Glutamatergic neuron (in vitro differentiated cells): ENCODE results near the gene SBNO1. TPM values are rescaled to one million over a fixed set of nuclear protein-coding genes. Genes with fewer than 3 reads are reported as not detected.
A peak's percentile ranks its signal among the peaks of the same experiment; 100 is the strongest.

Experiments used
- DNase-seq: peaks from one replicate; pipeline ENCODE4 v3.0.0; 2022
- H3K27ac Mint-ChIP-seq: one replicate; pipeline ENCODE4 v1.8.0; 2020; ENCODE audit warnings: mild to moderate bottlenecking, mixed read lengths, inconsistent platforms; ENCODE audit not compliant: unreplicated experiment
- H3K27me3 Mint-ChIP-seq: one replicate; pipeline ENCODE4 v1.8.0; 2020; ENCODE audit warnings: mild to moderate bottlenecking, moderate library complexity, mixed read lengths, inconsistent platforms; ENCODE audit not compliant: unreplicated experiment
- H3K36me3 Mint-ChIP-seq: one replicate; pipeline ENCODE4 v1.8.0; 2020; ENCODE audit warnings: mild to moderate bottlenecking, mixed read lengths, inconsistent platforms; ENCODE audit not compliant: unreplicated experiment
- H3K4me1 Mint-ChIP-seq: one replicate; pipeline ENCODE4 v1.8.0; 2020; ENCODE audit warnings: mild to moderate bottlenecking, low read depth, mixed read lengths, inconsistent platforms; ENCODE audit not compliant: unreplicated experiment
- H3K4me3 Mint-ChIP-seq: one replicate; pipeline ENCODE4 v1.8.0; 2020; ENCODE audit warnings: mild to moderate bottlenecking, mixed read lengths, inconsistent platforms; ENCODE audit not compliant: unreplicated experiment
- H3K9me3 Mint-ChIP-seq: one replicate; pipeline ENCODE4 v1.8.0; 2020; ENCODE audit warnings: mild to moderate bottlenecking, moderate library complexity, mixed read lengths, inconsistent platforms; ENCODE audit not compliant: unreplicated experiment
- CTCF ChIP-seq: fragments of 200-600 bp; sonication (generic); IDR thresholded peaks from one replicate; pipeline ENCODE4 v1.5.0; 2021; ENCODE audit not compliant: partially characterized antibody, unreplicated experiment
- total RNA-seq: library from RNA; stranded (reverse); fragmentation: NEBNext Ultra II Directional; extraction: Animal tissue kit (Norgen Biotek cat#: 25700); gene quantifications from one replicate; pipeline ENCODE4 v1.2.1, GENCODE V29; 2021; ENCODE audit not compliant: unreplicated experiment

Gene SBNO1
- total RNA-seq, 1 donor from 2014 or later, result 50.9 TPM

GRCh38 chr12:123270214-123271000 lies 94.2 kb downstream of the SBNO1 start:
- peaks cover 21% of the 10 kb centered on the region for H3K27me3 Mint-ChIP-seq
- no peaks in the 10 kb centered on the region for H3K36me3 Mint-ChIP-seq
- peak; percentile 37 for DNase-seq

GRCh38 chr12:123269896-123270213 lies 94.8 kb downstream of the SBNO1 start:
- H3K9me3 Mint-ChIP-seq, result peaks cover 23% of the 10 kb centered on the region
- peaks cover 24% of the 10 kb centered on the region for H3K4me1 Mint-ChIP-seq
- peaks cover 21% of the 10 kb centered on the region for H3K27me3 Mint-ChIP-seq
- TF ChIP-seq CTCF, result peak; percentile 36
- no peaks in the 10 kb centered on the region for H3K36me3 Mint-ChIP-seq
- no peak for DNase-seq
- H3K27ac Mint-ChIP-seq, result peak overlapping the region; percentile 99
- peak overlapping the region; percentile 95 for H3K4me3 Mint-ChIP-seq

More at GRCh38 chr12:123270214-123271000, 94.2 kb downstream of the SBNO1 start:
- Mint-ChIP-seq H3K4me3 (peak overlapping the region; percentile 95), H3K27ac (peak overlapping the region; percentile 99), H3K9me3 (peaks cover 23% of the 10 kb centered on the region), H3K4me1 (peaks cover 24% of the 10 kb centered on the region)
- TF ChIP-seq CTCF, result no peak

GRCh38 chr12:123269395-123269892 lies 95.2 kb downstream of the SBNO1 start:
- peak; percentile 91 for DNase-seq
- peak; percentile 49 for TF ChIP-seq CTCF
- H3K36me3 Mint-ChIP-seq, result no peaks in the 10 kb centered on the region
- peak overlapping the region; percentile 99 for H3K27ac Mint-ChIP-seq
- peaks cover 26% of the 10 kb centered on the region for H3K4me1 Mint-ChIP-seq
- H3K4me3 Mint-ChIP-seq, result peak overlapping the region; percentile 95
- H3K27me3 Mint-ChIP-seq, result peaks cover 23% of the 10 kb centered on the region
- peaks cover 23% of the 10 kb centered on the region for H3K9me3 Mint-ChIP-seq

- peak overlapping the region; percentile 97 for H3K27ac Mint-ChIP-seq
- no peak for DNase-seq
- peaks cover 23% of the 10 kb centered on the region for H3K9me3 Mint-ChIP-seq
- peak overlapping the region; percentile 95 for H3K4me3 Mint-ChIP-seq
- H3K4me1 Mint-ChIP-seq, result peaks cover 27% of the 10 kb centered on the region
- peaks cover 24% of the 10 kb centered on the region for H3K27me3 Mint-ChIP-seq
- H3K36me3 Mint-ChIP-seq, result no peaks in the 10 kb centered on the region
- no peak for TF ChIP-seq CTCF
Measured at GRCh38 chr12:123268850-123269249, 95.8 kb downstream of the SBNO1 start.

GRCh38 chr12:123267991-123268843 lies 96.4 kb downstream of the SBNO1 start:
- DNase-seq, result peak; percentile 68
- H3K27ac Mint-ChIP-seq, result peak overlapping the region; percentile 97
- H3K4me3 Mint-ChIP-seq, result peak overlapping the region; percentile 95
- H3K27me3 Mint-ChIP-seq, result peaks cover 23% of the 10 kb centered on the region
- no peaks in the 10 kb centered on the region for H3K36me3 Mint-ChIP-seq
- H3K4me1 Mint-ChIP-seq, result peaks cover 27% of the 10 kb centered on the region
- TF ChIP-seq CTCF, result no peak
- H3K9me3 Mint-ChIP-seq, result peaks cover 20% of the 10 kb centered on the region
